NCI-H2081 (cell line): ENCODE results near the gene ZNF48.

ENCODE experiments used
- DNase-seq, 2 experiments: peaks; one replicate each; lab custom pipeline; 2025; lab: John Stamatoyannopoulos, UW

The ZNF48 gene

GRCh38 chr16:30358990-30359870 is 36.0 kb upstream of the ZNF48 start:
- no peak for DNase-seq

GRCh38 chr16:30359871-30360170 is 35.4 kb upstream of the ZNF48 start:
- DNase-seq = no peak

- DNase-seq = no peak
These were observed 34.0 kb upstream of the ZNF48 start for GRCh38 chr16:30361180-30361579.

GRCh38 chr16:30365200-30365599 is 30.0 kb upstream of the ZNF48 start:
- DNase-seq = no peak

GRCh38 chr16:30366511-30366910 is 28.7 kb upstream of the ZNF48 start:
- DNase-seq = no peak

- no peak for DNase-seq
These were observed 27.7 kb upstream of the ZNF48 start for GRCh38 chr16:30367349-30368009.

GRCh38 chr16:30368122-30368791 is 27.0 kb upstream of the ZNF48 start:
- DNase-seq = no peak

GRCh38 chr16:30368792-30369090 is 26.5 kb upstream of the ZNF48 start:
- DNase-seq = no peak

- DNase-seq = no peak
These were observed 25.9 kb upstream of the ZNF48 start for GRCh38 chr16:30369091-30369937.

GRCh38 chr16:30369938-30370455 is 25.2 kb upstream of the ZNF48 start:
- no peak for DNase-seq

- peak; percentile 99 to 100 for DNase-seq
These were observed 24.6 kb upstream of the ZNF48 start, which contains the start of gene TBC1D10B for GRCh38 chr16:30370456-30371247. Gene TBC1D10B, minus strand, starts transcription at chr16:30370494. Its CDS starts 311 bp downstream, at chr16:30370183.

GRCh38 chr16:30371248-30371816 is 23.9 kb upstream of the ZNF48 start:
- DNase-seq = no peak

- no peak for DNase-seq
These were observed 23.0 kb upstream of the ZNF48 start for GRCh38 chr16:30372038-30372712.

GRCh38 chr16:30372725-30373124 is 22.5 kb upstream of the ZNF48 start:
- DNase-seq = no peak

- DNase-seq = no peak
These were observed 20.7 kb upstream of the ZNF48 start, which contains the start of gene MYL11 for GRCh38 chr16:30374538-30374937. Gene MYL11, plus strand, starts transcription at chr16:30374802. Its CDS starts 56 bp downstream, at chr16:30374858.

GRCh38 chr16:30375864-30376263 is 19.4 kb upstream of the ZNF48 start:
- DNase-seq = no peak

GRCh38 chr16:30376461-30376902 is 18.7 kb upstream of the ZNF48 start:
- no peak for DNase-seq

- no peak for DNase-seq
These were observed 18.0 kb upstream of the ZNF48 start for GRCh38 chr16:30377050-30377811.

GRCh38 chr16:30377812-30378235 is 17.4 kb upstream of the ZNF48 start:
- DNase-seq = peak; percentile 75 to 80
